Naive thymus-derived CD8-positive, alpha-beta T cell (primary cell): ENCODE data around the gene C1S. TPM values are rescaled to one million over a fixed set of nuclear protein-coding genes. Genes with fewer than 3 reads are reported as not detected.

ENCODE experiments used
- ATAC-seq, 2 donors: fragments of 150-1000 bp; cut with Tn5 transposase in 1 of 2; sonication (Bioruptor Pico), chemical (Tn5 transposase) in 1 of 2; 1 replicate in 1 of 2; 2 replicates in 1 of 2; pipeline ENCODE4 v1.10.0; 2021; ENCODE audit warnings: mild to moderate bottlenecking in 2 of 2, moderate library complexity in 2 of 2
- POLR2A ChIA-PET: fragments of 350-600 bp; sonication (Branson Sonifier 250); formaldehyde crosslinking; loops from one replicate; lab custom pipeline; 2021; ENCODE audit warnings: antibody characterized with exemption; lab: Charles Lee
- DNase-seq, 10 donors: peaks; one replicate each; pipeline versions ENCODE4 v3.0.0 to v3.0.0-alpha.2; 2020 to 2022
- H3K27ac Mint-ChIP-seq, 10 donors: one replicate each; pipeline ENCODE4 v1.8.0; 2020 to 2022; ENCODE audit warnings: mild to moderate bottlenecking in 10 of 10, mixed read lengths in 10 of 10, moderate library complexity in 4 of 10, inconsistent platforms in 1 of 10
- H3K27me3 Mint-ChIP-seq, 5 donors: one replicate each; pipeline ENCODE4 v1.8.0; 2021 to 2022; ENCODE audit warnings: mixed read lengths in 5 of 5
- H3K36me3 Mint-ChIP-seq, 3 donors: one replicate each; pipeline ENCODE4 v1.8.0; 2020 to 2022; ENCODE audit warnings: mixed read lengths in 3 of 3, mild to moderate bottlenecking in 2 of 3, inconsistent platforms in 1 of 3
- H3K4me1 Mint-ChIP-seq, 4 donors: one replicate each; pipeline ENCODE4 v1.8.0; 2021 to 2022; ENCODE audit warnings: mixed read lengths in 4 of 4
- H3K4me3 Mint-ChIP-seq, 10 donors: one replicate each; pipeline ENCODE4 v1.8.0; 2020 to 2022; ENCODE audit warnings: mild to moderate bottlenecking in 10 of 10, mixed read lengths in 10 of 10, moderate library complexity in 6 of 10, inconsistent platforms in 1 of 10
- H3K9me3 Mint-ChIP-seq, 9 donors: one replicate each; pipeline ENCODE4 v1.8.0; 2020 to 2022; ENCODE audit warnings: mixed read lengths in 9 of 9, mild to moderate bottlenecking in 3 of 9, inconsistent platforms in 1 of 9, moderate library complexity in 1 of 9
- polyA plus RNA-seq, 3 donors: library from polyadenylated mRNA; unstranded; fragments of 300-500 nt; fragmentation: Illumina TruSeq; gene quantifications; one replicate each; pipeline ENCODE4 v1.2.3, GENCODE V29; 2021
- total RNA-seq, 8 experiments: library from RNA in 2 of 8; stranded (reverse) in 2 of 8; gene quantifications; one replicate each; pipeline ENCODE4 v1.2.3 and lab custom pipeline; 2021 to 2026

C1S gene
- total and polyA plus RNA-seq, 5 experiments from 2014 or later: 0.15 to 3.3 (median 2.3) TPM; not detected in 2

DNA sequence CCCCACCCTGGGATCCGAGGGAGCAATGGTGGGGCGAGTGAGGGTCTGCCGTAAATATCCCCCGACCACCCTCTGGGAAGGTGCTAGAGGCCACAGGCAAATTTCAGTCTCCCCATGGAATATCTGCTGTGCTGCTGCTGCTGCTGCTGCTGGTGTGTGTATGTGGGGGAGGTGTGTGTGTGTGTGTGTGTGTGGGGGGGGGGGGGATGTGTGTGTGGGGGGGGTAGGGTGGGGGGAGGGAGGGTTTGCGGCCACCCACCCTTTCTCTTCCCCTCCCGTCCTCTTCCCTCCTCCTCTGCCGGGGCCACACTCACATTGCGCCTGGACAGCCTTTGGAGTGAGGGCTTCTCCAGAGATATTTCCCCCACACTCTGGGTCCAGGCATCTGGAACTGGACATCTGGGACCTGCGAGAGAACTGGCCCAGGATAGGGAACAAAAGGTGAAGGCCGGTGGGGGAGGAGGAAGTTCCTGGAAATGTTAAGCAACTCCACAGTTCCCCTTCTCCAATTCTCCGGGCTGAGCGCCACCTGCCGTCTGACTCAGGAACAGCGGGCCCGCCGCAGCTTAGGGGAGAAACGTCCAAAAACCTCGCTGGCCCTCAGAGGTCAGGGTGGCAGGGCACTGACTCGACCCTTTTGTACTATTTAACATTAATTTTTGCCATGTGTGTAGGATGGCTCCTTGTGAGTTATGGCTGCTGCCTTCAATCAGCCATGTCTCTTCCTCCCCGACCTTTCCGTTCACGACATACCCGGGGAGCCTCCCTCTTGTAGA lies 48.5 kb downstream of the C1S start, which contains the start of gene C1RL:
TSS of gene C1RL (minus strand) at position 419 of the 776 bp plus-strand sequence. CDS start at position 385, 34 bp downstream.
- Mint-ChIP-seq H3K27ac (peak within 1 kb of the TSS; percentile 89 to 97 (median 94)), H3K27me3 (no peaks in the 10 kb centered on the region), H3K9me3 (peaks cover 1 to 16% (median 9%) of the 10 kb centered on the region in 9 donors), H3K4me1 (peaks cover 26 to 51% (median 46%) of the 10 kb centered on the region in 4 donors), H3K4me3 (peak within 1 kb of the TSS; percentile 90 to 96 (median 94)), H3K36me3 (peaks cover 10 to 14% (median 13%) of the 10 kb centered on the region in 3 donors)
- ATAC-seq (peak; percentile 35 to 38), DNase-seq (peak; percentile 34 to 86 (median 74))
- POLR2A ChIA-PET: interaction anchor here (0.6 to 3.1 kb wide), 19 partner anchors 13 to 403 kb away, joined by 3 to 23 read pairs (median 7); partner anchors contain the start of genes C12orf57, CDCA3, COPS7A and LPCAT3

DNA sequence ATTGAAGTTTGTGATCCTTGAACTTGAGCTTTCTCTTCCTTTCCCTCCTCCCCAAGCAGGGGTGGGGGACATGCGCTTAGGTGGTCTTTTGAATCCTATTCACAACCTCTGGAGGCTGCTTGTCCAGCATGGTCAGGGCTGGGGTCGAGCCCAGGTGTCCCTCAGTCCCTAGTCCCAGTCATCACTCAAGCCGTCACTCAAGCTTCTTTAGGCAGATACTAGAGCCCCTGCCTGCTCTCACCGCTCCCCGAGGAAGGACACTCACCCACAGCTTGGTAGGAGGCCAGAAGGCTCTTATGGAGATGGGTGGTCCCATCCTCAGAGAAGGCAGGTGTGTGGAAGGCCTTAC lies 49.0 kb downstream of the C1S start:
- no peak for ATAC-seq
- Mint-ChIP-seq H3K9me3 (peaks cover 1 to 16% (median 9%) of the 10 kb centered on the region in 9 donors), H3K27me3 (no peaks in the 10 kb centered on the region), H3K4me1 (peaks cover 26 to 47% (median 45%) of the 10 kb centered on the region in 4 donors), H3K36me3 (peaks cover 10 to 14% (median 13%) of the 10 kb centered on the region in 3 donors), H3K4me3 (peak overlapping the region; percentile 81 to 96 (median 92)), H3K27ac (peak overlapping the region in 9 of 10 donors; percentile 13 to 91 (median 89))
- no peak for DNase-seq
- POLR2A ChIA-PET: interaction anchor here (0.6 to 3.1 kb wide), 8 partner anchors 16 to 242 kb away, joined by 3 to 23 read pairs (median 6); partner anchors contain the start of genes C12orf57, RNU7-1 and TPI1

DNA sequence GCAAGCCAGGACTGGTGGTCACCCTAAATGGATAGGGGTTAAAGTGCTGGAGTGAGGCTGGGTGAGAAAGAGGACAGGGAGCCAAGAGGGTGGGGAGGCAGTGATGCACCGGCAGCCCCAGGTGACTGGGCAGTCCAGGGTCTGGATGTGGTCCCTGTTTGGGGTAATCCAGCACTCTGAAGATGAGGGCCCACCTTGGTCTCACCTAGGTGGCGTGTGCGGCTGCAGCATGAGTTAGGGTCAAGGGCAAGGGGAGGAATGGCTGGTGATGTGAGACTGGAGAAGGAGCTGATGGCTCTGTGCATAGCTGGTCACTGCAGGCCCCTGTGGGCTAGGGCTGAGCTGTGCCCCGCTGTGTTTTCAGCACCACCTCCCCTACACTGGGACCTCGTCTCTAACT lies 50.1 kb downstream of the C1S start:
- H3K4me1 Mint-ChIP-seq: peaks cover 23 to 42% (median 39%) of the 10 kb centered on the region in 4 donors

DNA sequence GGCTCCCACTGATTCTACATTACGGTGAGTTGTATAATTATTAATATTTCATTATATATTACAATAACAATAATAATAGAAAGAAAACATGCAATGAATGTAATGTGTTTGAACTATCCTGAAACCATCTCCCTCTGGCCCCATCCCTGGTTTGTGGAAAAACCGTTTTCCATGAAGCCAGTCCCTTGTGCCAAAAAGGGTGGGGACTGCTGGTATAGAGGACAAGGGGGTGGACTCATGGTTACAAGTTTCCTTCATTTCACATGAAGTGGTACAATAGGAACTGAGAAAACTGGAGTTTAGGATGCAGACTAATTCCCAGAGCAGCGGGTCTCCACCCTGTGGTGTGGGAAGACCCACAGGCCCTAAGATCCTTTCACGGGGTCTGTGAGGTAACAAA lies 51.5 kb downstream of the C1S start:
- H3K4me3 Mint-ChIP-seq: no peak overlapping the region
- peaks cover 0 to 24% (median 0%) of the 10 kb centered on the region in 3 donors for H3K36me3 Mint-ChIP-seq
- H3K9me3 Mint-ChIP-seq: no peaks in the 10 kb centered on the region
- no peak for ATAC-seq
- peaks cover 19 to 28% (median 26%) of the 10 kb centered on the region in 4 donors for H3K4me1 Mint-ChIP-seq
- no peak for DNase-seq
- POLR2A ChIA-PET: interaction anchor here (2.3 kb wide), 1 partner anchor 168 kb away, joined by 6 read pairs; the partner anchor contains the start of genes C12orf57 and RNU7-1
- no peaks in the 10 kb centered on the region for H3K27me3 Mint-ChIP-seq
- no peak overlapping the region for H3K27ac Mint-ChIP-seq

More for the DNA sequence above, 50.1 kb downstream of the C1S start:
- DNase-seq (no peak), ATAC-seq (no peak)
- Mint-ChIP-seq H3K9me3 (peaks cover 1 to 11% (median 8%) of the 10 kb centered on the region in 9 donors), H3K36me3 (peaks cover 7 to 20% (median 10%) of the 10 kb centered on the region in 3 donors), H3K27me3 (no peaks in the 10 kb centered on the region), H3K27ac (peak overlapping the region in 1 of 10 donors; percentile 47), H3K4me3 (peak overlapping the region in 2 of 10 donors; percentile 22 to 48)
- POLR2A ChIA-PET: interaction anchor here (1.5 to 2.3 kb wide), 2 partner anchors 165 to 167 kb away, joined by 3 to 6 read pairs; partner anchors contain the start of genes C12orf57 and RNU7-1

DNA sequence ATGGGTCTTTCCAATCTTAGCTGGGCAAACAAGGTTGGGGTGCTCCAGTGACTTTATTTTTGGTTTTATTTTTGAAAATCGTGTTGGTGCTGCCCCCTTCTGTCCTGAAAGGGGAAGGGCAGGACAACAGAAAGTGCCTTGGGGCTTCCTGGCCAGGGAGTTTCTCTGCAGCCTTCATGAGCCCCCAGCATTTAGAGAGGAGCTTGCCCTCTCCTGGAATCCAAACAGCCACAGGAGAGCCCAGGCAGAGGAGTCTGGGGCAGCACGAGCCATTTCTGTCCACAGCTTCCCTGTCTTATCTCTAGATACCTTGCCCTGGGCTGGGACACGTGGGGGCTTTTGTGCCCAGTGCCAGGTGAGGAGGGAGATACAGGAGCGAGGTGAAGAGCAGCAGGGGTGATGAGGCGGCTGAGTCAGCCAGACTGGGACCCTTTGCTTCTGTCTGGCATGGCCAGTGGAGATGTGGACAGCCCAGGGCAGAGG lies 52.9 kb downstream of the C1S start:
- peak; percentile 26 to 42 for ATAC-seq
- DNase-seq: peak in 7 of 10 donors; percentile 33 to 65 (median 47)
- no peaks in the 10 kb centered on the region for H3K9me3 Mint-ChIP-seq
- peak overlapping the region in 3 of 10 donors; percentile 46 to 56 (median 50) for H3K27ac Mint-ChIP-seq
- peaks cover 14 to 19% (median 18%) of the 10 kb centered on the region in 4 donors for H3K4me1 Mint-ChIP-seq
- POLR2A ChIA-PET: interaction anchor here (0.9 to 1.6 kb wide), 6 partner anchors 14 to 175 kb away, joined by 3 to 7 read pairs (median 4); partner anchors contain the start of genes C12orf57 and RNU7-1
- peaks cover 0 to 24% (median 0%) of the 10 kb centered on the region in 3 donors for H3K36me3 Mint-ChIP-seq
- H3K27me3 Mint-ChIP-seq: no peaks in the 10 kb centered on the region
- no peak overlapping the region for H3K4me3 Mint-ChIP-seq

DNA sequence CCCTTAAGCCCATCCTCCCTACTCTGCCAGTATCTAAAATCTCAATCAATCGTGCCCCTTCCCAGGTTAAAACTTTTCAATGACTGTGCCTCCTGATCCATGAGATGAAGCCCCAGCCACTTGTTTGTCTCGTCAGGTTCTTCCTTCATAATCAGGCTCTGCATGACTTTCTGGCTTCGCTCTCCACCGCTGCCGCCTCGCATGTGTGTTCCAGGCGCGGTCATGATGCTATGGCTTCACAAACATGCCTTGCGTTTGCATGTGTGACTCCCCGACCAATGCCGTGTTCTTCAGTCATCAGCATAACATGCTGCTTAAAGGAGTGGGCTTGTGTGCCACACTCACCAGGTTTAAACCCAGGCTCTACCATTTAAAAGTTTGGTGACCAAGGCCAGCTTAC lies 53.5 kb downstream of the C1S start:
- Mint-ChIP-seq H3K4me3 (peak overlapping the region in 1 of 10 donors; percentile 45), H3K27ac (no peak overlapping the region), H3K27me3 (no peaks in the 10 kb centered on the region), H3K36me3 (peaks cover 0 to 24% (median 0%) of the 10 kb centered on the region in 3 donors), H3K9me3 (no peaks in the 10 kb centered on the region), H3K4me1 (peaks cover 15 to 17% (median 15%) of the 10 kb centered on the region in 4 donors)
- ATAC-seq (no peak), DNase-seq (no peak)
- POLR2A ChIA-PET: interaction anchor here (0.9 to 1.6 kb wide), 3 partner anchors 15 to 176 kb away, joined by 3 to 7 read pairs (median 5); no protein-coding TSS in a partner anchor

DNA sequence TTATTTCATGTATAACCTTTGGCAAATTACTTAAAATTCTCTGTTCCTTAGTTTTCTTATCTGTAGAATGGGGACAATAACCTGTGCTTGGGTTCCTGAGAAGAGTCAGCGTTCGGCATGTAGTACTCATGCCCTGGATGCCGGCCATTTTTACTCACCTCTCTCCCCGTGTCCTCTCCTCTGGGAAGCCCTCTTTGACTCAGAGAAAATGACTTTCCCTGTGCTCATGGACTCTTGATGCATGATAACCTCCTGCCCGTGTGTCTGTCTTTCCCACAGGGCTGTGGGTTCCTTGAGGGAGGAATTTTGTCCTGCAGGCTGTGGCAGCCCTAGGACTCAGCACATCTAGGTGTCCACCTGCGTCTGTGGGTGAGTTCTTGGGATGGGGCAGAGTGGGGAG lies 54.3 kb downstream of the C1S start:
- no peaks in the 10 kb centered on the region for H3K9me3 Mint-ChIP-seq
- no peak overlapping the region for H3K4me3 Mint-ChIP-seq
- no peak overlapping the region for H3K27ac Mint-ChIP-seq
- H3K27me3 Mint-ChIP-seq: no peaks in the 10 kb centered on the region
- ATAC-seq: no peak
- POLR2A ChIA-PET: no interaction called here
- peaks cover 8 to 12% (median 9%) of the 10 kb centered on the region in 4 donors for H3K4me1 Mint-ChIP-seq
- no peak for DNase-seq
- peaks cover 0 to 24% (median 0%) of the 10 kb centered on the region in 3 donors for H3K36me3 Mint-ChIP-seq

DNA sequence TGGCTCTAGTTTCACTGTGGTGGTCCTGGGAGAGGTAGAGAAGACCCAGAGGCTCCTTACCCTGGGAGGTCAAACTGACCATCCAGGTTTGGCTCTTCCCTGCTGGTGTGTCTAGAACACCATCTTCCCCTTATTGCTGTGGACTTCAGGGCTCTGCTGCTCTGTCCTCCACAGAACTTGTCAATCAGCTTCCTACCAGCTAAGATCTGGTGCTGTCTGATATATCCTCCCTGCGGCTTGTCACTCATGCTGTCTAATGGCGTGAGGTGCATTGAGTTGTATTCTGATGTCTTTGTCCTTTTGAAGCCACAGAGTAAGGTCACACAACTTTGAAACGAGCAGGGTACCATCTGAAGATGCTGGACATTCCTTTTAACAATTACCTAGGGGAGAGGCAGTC lies 55.7 kb downstream of the C1S start:
- POLR2A ChIA-PET: no interaction called here
- ATAC-seq (no peak), DNase-seq (no peak)
- Mint-ChIP-seq H3K4me1 (peaks cover 6 to 9% (median 7%) of the 10 kb centered on the region in 4 donors), H3K27ac (no peak overlapping the region), H3K9me3 (no peaks in the 10 kb centered on the region), H3K27me3 (no peaks in the 10 kb centered on the region), H3K4me3 (no peak overlapping the region), H3K36me3 (peaks cover 0 to 20% (median 0%) of the 10 kb centered on the region in 3 donors)

DNA sequence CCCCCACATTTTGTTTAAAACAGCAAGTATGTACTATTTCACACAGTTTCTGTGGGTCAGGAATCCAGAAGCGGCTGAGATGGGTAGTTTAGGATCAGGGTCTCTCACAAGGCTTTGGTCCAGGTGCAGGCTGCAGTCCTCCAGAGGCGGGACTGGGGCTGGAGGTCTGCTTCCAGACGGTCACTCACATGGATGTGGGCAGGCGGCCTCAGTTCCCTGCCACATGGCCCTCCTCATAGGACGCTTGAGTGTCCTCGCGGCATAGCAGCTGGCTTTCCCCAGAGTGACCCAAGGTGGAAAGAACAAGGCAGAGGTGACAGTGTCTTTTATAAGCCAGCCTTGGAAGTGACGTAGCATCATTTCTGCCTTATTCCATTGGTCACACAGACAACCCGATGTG lies 56.4 kb downstream of the C1S start:
- Mint-ChIP-seq H3K4me1 (peaks cover 5 to 9% (median 7%) of the 10 kb centered on the region in 4 donors), H3K27me3 (no peaks in the 10 kb centered on the region), H3K9me3 (no peaks in the 10 kb centered on the region), H3K4me3 (no peak overlapping the region), H3K36me3 (peaks cover 0 to 20% (median 0%) of the 10 kb centered on the region in 3 donors), H3K27ac (peak overlapping the region in 1 of 10 donors; percentile 35)
- POLR2A ChIA-PET: interaction anchor here (0.6 kb wide), 1 partner anchor 201 kb away, joined by 3 read pairs; no protein-coding TSS in a partner anchor
- DNase-seq (no peak), ATAC-seq (no peak)

DNA sequence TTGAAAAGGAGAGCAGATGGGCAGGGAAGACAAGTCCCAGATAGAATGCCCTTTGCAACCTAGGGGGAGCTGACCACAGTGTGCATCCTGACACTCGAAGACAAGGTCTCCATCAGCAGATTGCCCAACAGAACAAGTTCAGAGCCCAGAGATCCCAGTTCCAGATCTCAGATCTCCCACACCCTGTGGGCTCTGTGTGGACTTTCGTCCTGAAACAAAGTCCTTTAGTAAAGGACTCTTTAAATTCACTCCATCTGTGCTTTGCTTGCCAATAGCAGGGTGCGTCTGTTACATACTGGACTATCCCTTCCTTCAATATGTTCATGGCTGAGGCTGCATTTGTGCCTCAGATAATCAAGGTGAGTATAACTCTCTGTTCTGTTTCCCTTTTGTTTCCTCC lies 57.2 kb downstream of the C1S start:
- Mint-ChIP-seq H3K36me3 (peaks cover 0 to 20% (median 0%) of the 10 kb centered on the region in 3 donors), H3K4me3 (no peak overlapping the region), H3K27ac (no peak overlapping the region), H3K4me1 (peaks cover 5 to 9% (median 7%) of the 10 kb centered on the region in 4 donors), H3K9me3 (no peaks in the 10 kb centered on the region), H3K27me3 (no peaks in the 10 kb centered on the region)
- ATAC-seq (no peak), DNase-seq (no peak)
- POLR2A ChIA-PET: no interaction called here

DNA sequence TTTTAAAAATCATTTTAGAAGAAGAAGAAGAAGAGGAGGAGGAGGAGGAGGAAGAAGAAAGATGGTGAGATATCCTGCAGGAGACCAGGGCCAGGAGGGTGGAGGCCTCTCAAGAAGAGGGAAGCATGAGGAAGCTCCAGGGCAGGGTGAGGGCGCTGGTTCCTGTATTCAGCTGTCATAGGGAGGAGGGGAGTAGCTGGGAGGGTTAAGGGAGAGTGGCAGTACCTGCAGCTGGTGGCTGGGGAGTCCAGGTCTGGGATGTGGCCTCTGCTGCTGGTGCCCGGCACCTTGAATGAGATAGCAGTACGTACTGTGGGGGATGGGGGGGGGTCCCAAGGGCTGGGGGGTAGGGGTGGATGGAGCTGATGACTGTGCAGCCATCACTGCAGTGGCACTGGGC lies 58.4 kb downstream of the C1S start:
- peaks cover 0 to 9% (median 0%) of the 10 kb centered on the region in 4 donors for H3K4me1 Mint-ChIP-seq
- ATAC-seq: no peak
- H3K36me3 Mint-ChIP-seq: peaks cover 0 to 17% (median 0%) of the 10 kb centered on the region in 3 donors
- POLR2A ChIA-PET: no interaction called here
- peak overlapping the region in 1 of 10 donors; percentile 42 for H3K27ac Mint-ChIP-seq
- no peaks in the 10 kb centered on the region for H3K9me3 Mint-ChIP-seq
- no peak for DNase-seq
- no peak overlapping the region for H3K4me3 Mint-ChIP-seq
- H3K27me3 Mint-ChIP-seq: no peaks in the 10 kb centered on the region

DNA sequence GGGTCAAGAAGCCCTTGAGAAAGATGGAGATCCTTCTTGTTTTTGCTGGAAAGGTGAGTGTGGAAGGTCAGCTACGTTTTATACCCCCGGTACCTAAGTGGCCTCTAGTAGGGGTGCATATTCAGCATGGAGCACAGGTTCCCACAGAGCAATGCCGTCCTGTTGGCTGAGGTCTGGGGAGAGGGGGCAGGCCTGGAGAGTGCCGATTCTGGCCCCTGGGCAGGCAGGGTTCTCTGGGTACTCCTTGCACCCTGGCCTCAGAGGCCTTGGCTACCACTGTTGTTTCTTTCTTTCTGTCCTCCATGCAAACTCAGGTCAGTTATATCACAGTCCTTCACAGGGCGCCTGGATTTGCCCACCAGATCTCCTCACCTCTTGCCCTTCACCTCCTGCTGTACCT lies 59.6 kb downstream of the C1S start:
- H3K27me3 Mint-ChIP-seq: no peaks in the 10 kb centered on the region
- peak overlapping the region in 1 of 10 donors; percentile 29 for H3K27ac Mint-ChIP-seq
- H3K4me1 Mint-ChIP-seq: peaks cover 0 to 7% (median 0%) of the 10 kb centered on the region in 4 donors
- POLR2A ChIA-PET: no interaction called here
- no peak overlapping the region for H3K4me3 Mint-ChIP-seq
- ATAC-seq (no peak), DNase-seq (no peak)
- peaks cover 0 to 12% (median 0%) of the 10 kb centered on the region in 3 donors for H3K36me3 Mint-ChIP-seq
- H3K9me3 Mint-ChIP-seq: no peaks in the 10 kb centered on the region
